K562 (cell line): ENCODE results near the gene DNAJC6. TPM values are rescaled to one million over a fixed set of nuclear protein-coding genes. Genes with fewer than 3 reads are reported as not detected.

ENCODE experiments used
- C11orf30 ChIP-seq: fragments of 450-650 bp; IDR thresholded peaks from 2 replicates; pipeline ENCODE4 v1.6.1; 2016; ENCODE audit warnings: low read depth, mild to moderate bottlenecking
- CSDE1 ChIP-seq, 2 experiments: fragments of 450-650 bp; IDR thresholded peaks; 2 replicates each; pipeline ENCODE4 v1.6.1; 2016; ENCODE audit warnings: mild to moderate bottlenecking in 1 of 2
- CTBP1 ChIP-seq: fragments of 450-650 bp; IDR thresholded peaks from 2 replicates; pipeline ENCODE4 v1.6.1; 2016; ENCODE audit warnings: borderline replicate concordance
- EWSR1 ChIP-seq: fragments of 450-650 bp; IDR thresholded peaks from 2 replicates; pipeline ENCODE4 v1.6.1; 2018; ENCODE audit warnings: borderline replicate concordance, mild to moderate bottlenecking, low read depth, moderate library complexity; ENCODE audit not compliant: partially characterized antibody
- HNRNPK ChIP-seq: fragments of 200-400 bp; formaldehyde crosslinking; IDR thresholded peaks from one replicate; pipeline ENCODE4 v1.6.1; 2018; ENCODE audit warnings: mild to moderate bottlenecking, low read depth, low read length; ENCODE audit not compliant: poor library complexity, severe bottlenecking
- MAFG ChIP-seq: fragments of 450-650 bp; conservative IDR thresholded peaks from 2 replicates; pipeline ENCODE4 v1.6.1; 2016; ENCODE audit warnings: missing genetic modification characterization, missing compliant biosample characterization
- MEIS2 ChIP-seq: fragments of 450-650 bp; IDR thresholded peaks from 2 replicates; pipeline ENCODE4 v1.6.1; 2014; ENCODE audit warnings: mild to moderate bottlenecking; ENCODE audit not compliant: partially characterized antibody
- NFIX ChIP-seq: fragments of 250-450 bp; sonication (Bioruptor Pico); IDR thresholded peaks from 2 replicates; pipeline ENCODE4 v1.4.0; 2020; ENCODE audit warnings: low read depth, mild to moderate bottlenecking, moderate library complexity
- SMARCA5 ChIP-seq: fragments of 450-650 bp; IDR thresholded peaks from 2 replicates; pipeline ENCODE4 v1.6.1; 2016
- SMARCE1 ChIP-seq: fragments of 450-650 bp; IDR thresholded peaks from 2 replicates; pipeline ENCODE4 v1.7.1; 2016; ENCODE audit warnings: mild to moderate bottlenecking
- SP2 ChIP-seq: IDR thresholded peaks from 2 replicates; pipeline ENCODE4 v1.6.1; 2011; ENCODE audit warnings: mild to moderate bottlenecking, low read depth, low read length, moderate library complexity; ENCODE audit not compliant: poor library complexity, severe bottlenecking; ENCODE audit errors: extremely low read depth
- TSC22D4 ChIP-seq: fragments of 450-650 bp; IDR thresholded peaks from 2 replicates; pipeline ENCODE4 v1.6.1; 2016; ENCODE audit warnings: missing genetic modification characterization, missing biosample characterization, control low read depth
- ZNF165 ChIP-seq: fragments of 250-450 bp; sonication (Bioruptor Pico); IDR thresholded peaks from 2 replicates; pipeline ENCODE4 v1.4.0; 2020; ENCODE audit warnings: borderline replicate concordance
- ZNF23 ChIP-seq: fragments of 250-450 bp; sonication (Bioruptor Pico); IDR thresholded peaks from 2 replicates; pipeline ENCODE4 v1.4.0; 2020; ENCODE audit warnings: mild to moderate bottlenecking
- ZNF263 ChIP-seq: sonication (generic); formaldehyde crosslinking; IDR thresholded peaks from 2 replicates; pipeline ENCODE4 v1.8.0; 2022; ENCODE audit warnings: mild to moderate bottlenecking, missing genetic modification reagents, borderline replicate concordance
- ZNF324 ChIP-seq: fragments of 250-450 bp; sonication (Bioruptor Pico); IDR thresholded peaks from 2 replicates; pipeline ENCODE4 v1.4.0; 2020; ENCODE audit warnings: mild to moderate bottlenecking
- polyA plus RNA-seq, 8 experiments: library from polyadenylated mRNA; depleted of rRNA in 4 of 8; stranded (reverse) in 5 of 8; unstranded in 3 of 8; fragments of >200 nt; fragmentation: Nextera tagmentation in 2 of 8; fragmentation: Illumina TruSeq in 1 of 8; extraction: Ambion mirVana in 2 of 8; extraction: Trizol in 1 of 8; gene quantifications; 2 replicates each; pipeline versions ENCODE4 v1.2.1 to v1.2.3, GENCODE V29; 2011 to 2014; ENCODE audit warnings: inconsistent platforms in 1 of 8, missing spikeins in 1 of 8
- total RNA-seq, 7 experiments: library from RNA; depleted of rRNA in 6 of 7; stranded (reverse); fragments of >200 nt in 6 of 7; fragmentation: Illumina TruSeq in 2 of 7; extraction: Trizol in 2 of 7; gene quantifications; 2 replicates each; pipeline versions ENCODE4 v1.2.1 to v1.2.3, GENCODE V29; 2011 to 2021; ENCODE audit warnings: low replicate concordance in 1 of 7
- TF ChIP-seq, protein P1 (sequence below): sonication (generic); formaldehyde crosslinking; IDR thresholded peaks from 2 replicates; pipeline ENCODE4 v1.8.0; 2022; ENCODE audit warnings: missing genetic modification reagents, mild to moderate bottlenecking, borderline replicate concordance
- TF ChIP-seq, protein P2 (sequence below): fragments of 450-650 bp; formaldehyde crosslinking; IDR thresholded peaks from 2 replicates; pipeline ENCODE4 v1.4.0; 2022; ENCODE audit warnings: missing genetic modification characterization
- TF ChIP-seq, protein P3 (sequence below): fragments of 450-650 bp; formaldehyde crosslinking; IDR thresholded peaks from 2 replicates; pipeline ENCODE4 v1.4.0; 2020; ENCODE audit warnings: mild to moderate bottlenecking, moderate library complexity
- TF ChIP-seq, protein P4 (sequence below): fragments of 450-650 bp; conservative IDR thresholded peaks from 2 replicates; pipeline ENCODE4 v1.6.1; 2016; ENCODE audit warnings: missing genetic modification characterization, low read depth, mild to moderate bottlenecking, control low read depth, missing compliant biosample characterization
- TF ChIP-seq, protein P5 (sequence below): fragments of 250-450 bp; sonication (Bioruptor Pico); IDR thresholded peaks from 2 replicates; pipeline ENCODE4 v1.5.0; 2021

Gene DNAJC6
- total and polyA plus RNA-seq, 9 of the 15 experiments (the other 6 are each of a cell fraction or from before 2014, with no cell fraction given) = 6.7 to 78.7 (median 28.0) TPM

DNA sequence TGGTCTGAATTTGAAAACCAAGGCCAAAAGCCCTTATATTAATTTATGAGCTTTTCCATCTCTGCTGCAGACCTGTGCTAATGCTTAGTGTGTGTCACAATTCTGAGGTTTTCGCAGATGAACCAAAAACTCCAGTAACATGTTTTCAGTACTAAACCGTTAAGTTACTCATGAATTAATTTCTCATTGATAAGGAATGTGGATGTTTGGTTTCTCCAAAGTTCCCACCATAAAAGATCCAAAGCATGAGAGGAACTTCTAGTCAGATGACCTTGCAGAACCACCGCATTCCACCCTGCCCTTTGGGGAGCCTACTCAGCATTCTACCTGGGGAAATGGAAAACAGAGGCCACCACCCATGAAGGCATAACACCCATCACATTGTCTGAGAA, 103.6 kb downstream of the DNAJC6 start (continued):
- TF ChIP-seq, protein P1, sequence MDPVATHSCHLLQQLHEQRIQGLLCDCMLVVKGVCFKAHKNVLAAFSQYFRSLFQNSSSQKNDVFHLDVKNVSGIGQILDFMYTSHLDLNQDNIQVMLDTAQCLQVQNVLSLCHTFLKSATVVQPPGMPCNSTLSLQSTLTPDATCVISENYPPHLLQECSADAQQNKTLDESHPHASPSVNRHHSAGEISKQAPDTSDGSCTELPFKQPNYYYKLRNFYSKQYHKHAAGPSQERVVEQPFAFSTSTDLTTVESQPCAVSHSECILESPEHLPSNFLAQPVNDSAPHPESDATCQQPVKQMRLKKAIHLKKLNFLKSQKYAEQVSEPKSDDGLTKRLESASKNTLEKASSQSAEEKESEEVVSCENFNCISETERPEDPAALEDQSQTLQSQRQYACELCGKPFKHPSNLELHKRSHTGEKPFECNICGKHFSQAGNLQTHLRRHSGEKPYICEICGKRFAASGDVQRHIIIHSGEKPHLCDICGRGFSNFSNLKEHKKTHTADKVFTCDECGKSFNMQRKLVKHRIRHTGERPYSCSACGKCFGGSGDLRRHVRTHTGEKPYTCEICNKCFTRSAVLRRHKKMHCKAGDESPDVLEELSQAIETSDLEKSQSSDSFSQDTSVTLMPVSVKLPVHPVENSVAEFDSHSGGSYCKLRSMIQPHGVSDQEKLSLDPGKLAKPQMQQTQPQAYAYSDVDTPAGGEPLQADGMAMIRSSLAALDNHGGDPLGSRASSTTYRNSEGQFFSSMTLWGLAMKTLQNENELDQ (CRISPR knock-in tag) = no peak
- TF ChIP-seq, protein P2, sequence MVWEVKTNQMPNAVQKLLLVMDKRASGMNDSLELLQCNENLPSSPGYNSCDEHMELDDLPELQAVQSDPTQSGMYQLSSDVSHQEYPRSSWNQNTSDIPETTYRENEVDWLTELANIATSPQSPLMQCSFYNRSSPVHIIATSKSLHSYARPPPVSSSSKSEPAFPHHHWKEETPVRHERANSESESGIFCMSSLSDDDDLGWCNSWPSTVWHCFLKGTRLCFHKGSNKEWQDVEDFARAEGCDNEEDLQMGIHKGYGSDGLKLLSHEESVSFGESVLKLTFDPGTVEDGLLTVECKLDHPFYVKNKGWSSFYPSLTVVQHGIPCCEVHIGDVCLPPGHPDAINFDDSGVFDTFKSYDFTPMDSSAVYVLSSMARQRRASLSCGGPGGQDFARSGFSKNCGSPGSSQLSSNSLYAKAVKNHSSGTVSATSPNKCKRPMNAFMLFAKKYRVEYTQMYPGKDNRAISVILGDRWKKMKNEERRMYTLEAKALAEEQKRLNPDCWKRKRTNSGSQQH (CRISPR knock-in tag) = no peak
- no peak for TF ChIP-seq NFIX (CRISPR knock-in tag)
- no peak for TF ChIP-seq ZNF165
- no peak for TF ChIP-seq SMARCA5
- no peak for TF ChIP-seq MEIS2
- 0 out of 2 replicates have a peak, but pooled peaks have one; percentile 16 for TF ChIP-seq ZNF23 (CRISPR knock-in tag)
- TF ChIP-seq SP2 = no peak
- TF ChIP-seq MAFG (tag) = peak; percentile 26
- TF ChIP-seq C11orf30 = 0 out of 2 replicates have a peak, but pooled peaks have one; percentile 27
- no peak for TF ChIP-seq ZNF263 (CRISPR knock-in tag)
- TF ChIP-seq, protein P3, sequence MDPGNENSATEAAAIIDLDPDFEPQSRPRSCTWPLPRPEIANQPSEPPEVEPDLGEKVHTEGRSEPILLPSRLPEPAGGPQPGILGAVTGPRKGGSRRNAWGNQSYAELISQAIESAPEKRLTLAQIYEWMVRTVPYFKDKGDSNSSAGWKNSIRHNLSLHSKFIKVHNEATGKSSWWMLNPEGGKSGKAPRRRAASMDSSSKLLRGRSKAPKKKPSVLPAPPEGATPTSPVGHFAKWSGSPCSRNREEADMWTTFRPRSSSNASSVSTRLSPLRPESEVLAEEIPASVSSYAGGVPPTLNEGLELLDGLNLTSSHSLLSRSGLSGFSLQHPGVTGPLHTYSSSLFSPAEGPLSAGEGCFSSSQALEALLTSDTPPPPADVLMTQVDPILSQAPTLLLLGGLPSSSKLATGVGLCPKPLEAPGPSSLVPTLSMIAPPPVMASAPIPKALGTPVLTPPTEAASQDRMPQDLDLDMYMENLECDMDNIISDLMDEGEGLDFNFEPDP (CRISPR knock-in tag) = no peak
- peak in 1 of 2 experiments; percentile 14; a peak in 1 of 4 replicates for TF ChIP-seq CSDE1 (IDR thresholded peaks at IDR 0.05)
- no peak for TF ChIP-seq ZNF324 (CRISPR knock-in tag)
- TF ChIP-seq EWSR1 = no peak
- TF ChIP-seq, protein P4, sequence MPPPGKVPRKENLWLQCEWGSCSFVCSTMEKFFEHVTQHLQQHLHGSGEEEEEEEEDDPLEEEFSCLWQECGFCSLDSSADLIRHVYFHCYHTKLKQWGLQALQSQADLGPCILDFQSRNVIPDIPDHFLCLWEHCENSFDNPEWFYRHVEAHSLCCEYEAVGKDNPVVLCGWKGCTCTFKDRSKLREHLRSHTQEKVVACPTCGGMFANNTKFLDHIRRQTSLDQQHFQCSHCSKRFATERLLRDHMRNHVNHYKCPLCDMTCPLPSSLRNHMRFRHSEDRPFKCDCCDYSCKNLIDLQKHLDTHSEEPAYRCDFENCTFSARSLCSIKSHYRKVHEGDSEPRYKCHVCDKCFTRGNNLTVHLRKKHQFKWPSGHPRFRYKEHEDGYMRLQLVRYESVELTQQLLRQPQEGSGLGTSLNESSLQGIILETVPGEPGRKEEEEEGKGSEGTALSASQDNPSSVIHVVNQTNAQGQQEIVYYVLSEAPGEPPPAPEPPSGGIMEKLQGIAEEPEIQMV (tag) = 0 out of 2 replicates have a peak, but pooled peaks have one; percentile 30
- TF ChIP-seq TSC22D4 = no peak
- TF ChIP-seq, protein P5, sequence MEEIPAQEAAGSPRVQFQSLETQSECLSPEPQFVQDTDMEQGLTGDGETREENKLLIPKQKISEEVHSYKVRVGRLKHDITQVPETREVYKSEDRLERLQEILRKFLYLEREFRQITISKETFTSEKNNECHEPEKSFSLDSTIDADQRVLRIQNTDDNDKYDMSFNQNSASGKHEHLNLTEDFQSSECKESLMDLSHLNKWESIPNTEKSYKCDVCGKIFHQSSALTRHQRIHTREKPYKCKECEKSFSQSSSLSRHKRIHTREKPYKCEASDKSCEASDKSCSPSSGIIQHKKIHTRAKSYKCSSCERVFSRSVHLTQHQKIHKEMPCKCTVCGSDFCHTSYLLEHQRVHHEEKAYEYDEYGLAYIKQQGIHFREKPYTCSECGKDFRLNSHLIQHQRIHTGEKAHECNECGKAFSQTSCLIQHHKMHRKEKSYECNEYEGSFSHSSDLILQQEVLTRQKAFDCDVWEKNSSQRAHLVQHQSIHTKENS (CRISPR knock-in tag) = no peak
- no peak for TF ChIP-seq CTBP1
- no peak for TF ChIP-seq HNRNPK
- TF ChIP-seq SMARCE1 = no peak
